Measurements from ENCODE around the gene GPC6. TPM values are rescaled to one million over a fixed set of nuclear protein-coding genes. Genes with fewer than 3 reads are reported as not detected.

Gene GPC6
- total and polyA plus RNA-seq, 2 experiments from 2014 or later = 26.0 to 92.8 TPM

DNA sequence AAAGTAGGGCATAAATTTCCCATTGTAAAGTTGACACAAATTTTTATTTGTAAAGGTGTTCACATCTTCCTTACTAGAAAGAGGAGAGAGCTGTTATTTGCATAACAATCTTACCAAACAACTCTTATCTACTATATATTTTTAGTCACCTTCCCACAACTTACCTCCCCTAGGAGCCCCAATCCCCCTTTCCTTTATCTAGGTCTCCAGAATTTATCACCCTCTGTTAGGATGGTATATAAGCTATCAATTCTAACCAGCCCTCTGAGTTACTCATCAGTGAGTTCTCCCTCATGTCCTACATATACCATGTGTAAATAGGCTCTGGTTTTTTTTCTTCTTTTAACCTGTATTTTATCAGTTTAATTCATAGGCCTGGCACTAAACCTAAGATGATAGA lies 1190.7 kb downstream of the GPC6 start:
- Histone ChIP-seq H3K9me3 (ENCODE audit: low read depth) (no peaks in the 10 kb centered on the region), H3K4me3 (no peak overlapping the region), H3K27ac (no peak overlapping the region), H3K27me3 (no peaks in the 10 kb centered on the region), H3K4me1 (ENCODE audit: insufficient read depth) (peaks cover 11% of the 10 kb centered on the region), H4K20me1 (ENCODE audit: insufficient read depth, poor library complexity, severe bottlenecking) (no peaks in the 10 kb centered on the region), H3K36me3 (replicated peaks; ENCODE audit: insufficient read depth, low read depth) (no peaks in the 10 kb centered on the region), H3K79me2 (no peaks in the 10 kb centered on the region), H3K9me2 (replicated peaks; ENCODE audit: insufficient read depth) (no peaks in the 10 kb centered on the region), H3K4me2 (no peak overlapping the region), H2AFZ (no peak overlapping the region)
- TF ChIP-seq, protein P1, sequence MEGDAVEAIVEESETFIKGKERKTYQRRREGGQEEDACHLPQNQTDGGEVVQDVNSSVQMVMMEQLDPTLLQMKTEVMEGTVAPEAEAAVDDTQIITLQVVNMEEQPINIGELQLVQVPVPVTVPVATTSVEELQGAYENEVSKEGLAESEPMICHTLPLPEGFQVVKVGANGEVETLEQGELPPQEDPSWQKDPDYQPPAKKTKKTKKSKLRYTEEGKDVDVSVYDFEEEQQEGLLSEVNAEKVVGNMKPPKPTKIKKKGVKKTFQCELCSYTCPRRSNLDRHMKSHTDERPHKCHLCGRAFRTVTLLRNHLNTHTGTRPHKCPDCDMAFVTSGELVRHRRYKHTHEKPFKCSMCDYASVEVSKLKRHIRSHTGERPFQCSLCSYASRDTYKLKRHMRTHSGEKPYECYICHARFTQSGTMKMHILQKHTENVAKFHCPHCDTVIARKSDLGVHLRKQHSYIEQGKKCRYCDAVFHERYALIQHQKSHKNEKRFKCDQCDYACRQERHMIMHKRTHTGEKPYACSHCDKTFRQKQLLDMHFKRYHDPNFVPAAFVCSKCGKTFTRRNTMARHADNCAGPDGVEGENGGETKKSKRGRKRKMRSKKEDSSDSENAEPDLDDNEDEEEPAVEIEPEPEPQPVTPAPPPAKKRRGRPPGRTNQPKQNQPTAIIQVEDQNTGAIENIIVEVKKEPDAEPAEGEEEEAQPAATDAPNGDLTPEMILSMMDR (IDR thresholded peaks at IDR 0.05; ENCODE audit: poor library complexity) = no peak
- TF ChIP-seq EZH2 (IDR thresholded peaks at IDR 0.05; ENCODE audit: borderline replicate concordance) = no peak
- no peak for TF ChIP-seq EZH2phosphoT487 (IDR thresholded peaks at IDR 0.05; ENCODE audit: low read depth, severe bottlenecking, unreplicated experiment)
- DNase-seq (ENCODE audit: low spot score) = no peak

- Histone ChIP-seq H3K4me2 (no peak overlapping the region), H3K79me2 (no peaks in the 10 kb centered on the region), H4K20me1 (ENCODE audit: insufficient read depth, poor library complexity, severe bottlenecking) (no peaks in the 10 kb centered on the region), H3K4me3 (no peak overlapping the region), H3K4me1 (ENCODE audit: insufficient read depth) (peaks cover 9% of the 10 kb centered on the region), H2AFZ (no peak overlapping the region), H3K27me3 (no peaks in the 10 kb centered on the region), H3K27ac (no peak overlapping the region), H3K9me3 (ENCODE audit: low read depth) (no peaks in the 10 kb centered on the region), H3K36me3 (replicated peaks; ENCODE audit: insufficient read depth, low read depth) (no peaks in the 10 kb centered on the region), H3K9me2 (replicated peaks; ENCODE audit: insufficient read depth) (no peaks in the 10 kb centered on the region)
- TF ChIP-seq EZH2phosphoT487 (IDR thresholded peaks at IDR 0.05; ENCODE audit: low read depth, severe bottlenecking, unreplicated experiment) (no peak), EZH2 (IDR thresholded peaks at IDR 0.05; ENCODE audit: borderline replicate concordance) (no peak)
- TF ChIP-seq, protein P1 (IDR thresholded peaks at IDR 0.05; ENCODE audit: poor library complexity) = no peak
- 90% methylated on average over 1 of the region's 1 CpG for WGBS (ENCODE audit: low lambda C conversion rate, missing lambda C conversion rate)
- DNase-seq (ENCODE audit: low spot score) = no peak
Observed at GRCh38 chr13:94419304-94419924, 1192.8 kb downstream of the GPC6 start.

DNA sequence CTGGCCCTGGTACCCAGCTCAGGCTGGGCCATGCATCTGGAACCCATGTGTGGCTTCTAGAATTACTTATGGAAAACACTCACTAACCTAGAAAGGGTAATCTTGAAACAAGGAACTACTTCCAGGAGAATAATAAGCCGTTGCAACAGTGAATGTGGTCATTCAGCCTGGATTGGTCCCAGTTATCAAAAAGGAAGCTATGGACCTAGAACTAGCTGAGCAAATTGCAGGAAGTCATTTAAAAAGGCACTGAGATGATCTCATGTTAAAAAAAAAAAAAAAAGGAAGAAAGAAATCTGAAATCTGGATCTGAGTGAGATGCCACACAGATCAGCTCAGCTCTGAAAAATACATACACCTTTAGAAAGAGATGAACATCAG lies 1193.3 kb downstream of the GPC6 start:
- H3K79me2 ChIP-seq = no peaks in the 10 kb centered on the region
- TF ChIP-seq, protein P1 (IDR thresholded peaks at IDR 0.05; ENCODE audit: poor library complexity) = no peak
- TF ChIP-seq EZH2 (IDR thresholded peaks at IDR 0.05; ENCODE audit: borderline replicate concordance) (no peak), EZH2phosphoT487 (IDR thresholded peaks at IDR 0.05; ENCODE audit: low read depth, severe bottlenecking, unreplicated experiment) (no peak)
- no peak overlapping the region for H3K27ac ChIP-seq
- H3K4me2 ChIP-seq = no peak overlapping the region
- no peak overlapping the region for H3K4me3 ChIP-seq
- no peak overlapping the region for H2AFZ ChIP-seq
- WGBS (ENCODE audit: low lambda C conversion rate, missing lambda C conversion rate) = 87% methylated on average over 1 of the region's 1 CpG
- no peaks in the 10 kb centered on the region for H4K20me1 ChIP-seq (ENCODE audit: insufficient read depth, poor library complexity, severe bottlenecking)
- no peaks in the 10 kb centered on the region for H3K36me3 ChIP-seq (replicated peaks; ENCODE audit: insufficient read depth, low read depth)
- DNase-seq (ENCODE audit: low spot score) = no peak
- H3K9me3 ChIP-seq (ENCODE audit: low read depth) = no peaks in the 10 kb centered on the region
- no peaks in the 10 kb centered on the region for H3K27me3 ChIP-seq
- no peaks in the 10 kb centered on the region for H3K9me2 ChIP-seq (replicated peaks; ENCODE audit: insufficient read depth)
- H3K4me1 ChIP-seq (ENCODE audit: insufficient read depth) = peaks cover 4% of the 10 kb centered on the region
